HG03378 (cell line): ENCODE data around the gene SNTG2.

Experiments used
- ATAC-seq: cut with Tn5 transposase; IDR thresholded peaks from one replicate; pipeline ENCODE4 v1.9.1; 2021; ENCODE audit warnings: mild to moderate bottlenecking, moderate library complexity; ENCODE audit not compliant: unreplicated experiment

SNTG2 gene

GRCh38 chr2:1170241-1170640, 219.6 kb downstream of the SNTG2 start:
- ATAC-seq: no peak

- ATAC-seq: no peak
Observed at GRCh38 chr2:1170711-1171110, 220.1 kb downstream of the SNTG2 start.

GRCh38 chr2:1173528-1173927, 222.9 kb downstream of the SNTG2 start:
- no peak for ATAC-seq

- ATAC-seq: no peak
Observed at GRCh38 chr2:1181893-1182292, 231.2 kb downstream of the SNTG2 start.

GRCh38 chr2:1183300-1183699, 232.7 kb downstream of the SNTG2 start:
- ATAC-seq: no peak

- no peak for ATAC-seq
Observed at GRCh38 chr2:1186421-1186820, 235.8 kb downstream of the SNTG2 start.

GRCh38 chr2:1187189-1187588, 236.5 kb downstream of the SNTG2 start:
- no peak for ATAC-seq

GRCh38 chr2:1192121-1192520, 241.5 kb downstream of the SNTG2 start:
- ATAC-seq: no peak

- ATAC-seq: no peak
Observed at GRCh38 chr2:1193801-1194200, 243.2 kb downstream of the SNTG2 start.

GRCh38 chr2:1203772-1204171, 253.1 kb downstream of the SNTG2 start:
- no peak for ATAC-seq

GRCh38 chr2:1205853-1206252, 255.2 kb downstream of the SNTG2 start:
- no peak for ATAC-seq

GRCh38 chr2:1207962-1208510, 257.4 kb downstream of the SNTG2 start:
- ATAC-seq: no peak

- ATAC-seq: no peak
Observed at GRCh38 chr2:1208522-1208921, 257.9 kb downstream of the SNTG2 start.

- ATAC-seq: no peak
Observed at GRCh38 chr2:1209246-1209645, 258.6 kb downstream of the SNTG2 start.

- no peak for ATAC-seq
Observed at GRCh38 chr2:1209761-1210160, 259.1 kb downstream of the SNTG2 start.

- no peak for ATAC-seq
Observed at GRCh38 chr2:1210352-1210751, 259.7 kb downstream of the SNTG2 start.

- ATAC-seq: no peak
Observed at GRCh38 chr2:1219901-1220573, 269.4 kb downstream of the SNTG2 start.

GRCh38 chr2:1222056-1222455, 271.4 kb downstream of the SNTG2 start:
- no peak for ATAC-seq

- no peak for ATAC-seq
Observed at GRCh38 chr2:1223791-1224190, 273.1 kb downstream of the SNTG2 start.

GRCh38 chr2:1224901-1225300, 274.3 kb downstream of the SNTG2 start:
- no peak for ATAC-seq

- ATAC-seq: no peak
Observed at GRCh38 chr2:1226766-1227165, 276.1 kb downstream of the SNTG2 start.

GRCh38 chr2:1227274-1227900, 276.7 kb downstream of the SNTG2 start:
- ATAC-seq: no peak
